Ascending aorta (tissue), 2 donors: ENCODE data around the gene SNTG2. TPM values are rescaled to one million over a fixed set of nuclear protein-coding genes. Genes with fewer than 3 reads are reported as not detected.

Experiments used
- DNase-seq, 2 donors: peaks; one replicate each; pipeline ENCODE4 v3.0.0-alpha.2; 2019; ENCODE audit warnings: low spot score in 2 of 2
- H3K27ac ChIP-seq, 2 donors: fragments of 200-600 bp; sonication (generic); one replicate each; pipeline ENCODE4 v1.5.1; 2016 to 2017; ENCODE audit warnings: mild to moderate bottlenecking in 1 of 2
- H3K27me3 ChIP-seq: fragments of 200-600 bp; sonication (generic); one replicate; pipeline ENCODE4 v1.5.1; 2017
- H3K36me3 ChIP-seq, 2 donors: fragments of 200-600 bp; sonication (generic); one replicate each; pipeline ENCODE4 v1.5.1; 2016
- H3K4me1 ChIP-seq, 2 donors: fragments of 200-600 bp; sonication (generic); one replicate each; pipeline ENCODE4 v1.5.1; 2016 to 2017; ENCODE audit warnings: mild to moderate bottlenecking in 1 of 2
- H3K4me3 ChIP-seq, 2 donors: fragments of 200-600 bp; sonication (generic); one replicate each; pipeline ENCODE4 v1.5.1; 2016 to 2017; ENCODE audit warnings: mild to moderate bottlenecking in 1 of 2
- H3K9me3 ChIP-seq, 2 donors: fragments of 200-600 bp; sonication (generic); one replicate each; pipeline ENCODE4 v1.5.1; 2016
- CTCF ChIP-seq, 3 experiments: fragments of 200-600 bp in 2 of 3; fragments of 450-650 bp in 1 of 3; sonication (generic) in 2 of 3; IDR thresholded peaks; one replicate each; pipeline ENCODE4 v1.5.1; 2016 to 2019; ENCODE audit warnings: antibody characterized with exemption in 3 of 3, mild to moderate bottlenecking in 1 of 3, moderate library complexity in 1 of 3
- intact Hi-C: fragments of 100-400 bp; cut with DNase I; formaldehyde crosslinking; loops from one replicate; pipeline ENCODE4 v1.15.1; 2023
- total RNA-seq: library from RNA; depleted of rRNA; stranded (reverse); fragments of >200 nt; gene quantifications from one replicate; pipeline ENCODE4 v1.1.0, GENCODE V29; 2016

SNTG2 gene
- total RNA-seq, 1 donor from 2014 or later, result 9.9 TPM

DNA sequence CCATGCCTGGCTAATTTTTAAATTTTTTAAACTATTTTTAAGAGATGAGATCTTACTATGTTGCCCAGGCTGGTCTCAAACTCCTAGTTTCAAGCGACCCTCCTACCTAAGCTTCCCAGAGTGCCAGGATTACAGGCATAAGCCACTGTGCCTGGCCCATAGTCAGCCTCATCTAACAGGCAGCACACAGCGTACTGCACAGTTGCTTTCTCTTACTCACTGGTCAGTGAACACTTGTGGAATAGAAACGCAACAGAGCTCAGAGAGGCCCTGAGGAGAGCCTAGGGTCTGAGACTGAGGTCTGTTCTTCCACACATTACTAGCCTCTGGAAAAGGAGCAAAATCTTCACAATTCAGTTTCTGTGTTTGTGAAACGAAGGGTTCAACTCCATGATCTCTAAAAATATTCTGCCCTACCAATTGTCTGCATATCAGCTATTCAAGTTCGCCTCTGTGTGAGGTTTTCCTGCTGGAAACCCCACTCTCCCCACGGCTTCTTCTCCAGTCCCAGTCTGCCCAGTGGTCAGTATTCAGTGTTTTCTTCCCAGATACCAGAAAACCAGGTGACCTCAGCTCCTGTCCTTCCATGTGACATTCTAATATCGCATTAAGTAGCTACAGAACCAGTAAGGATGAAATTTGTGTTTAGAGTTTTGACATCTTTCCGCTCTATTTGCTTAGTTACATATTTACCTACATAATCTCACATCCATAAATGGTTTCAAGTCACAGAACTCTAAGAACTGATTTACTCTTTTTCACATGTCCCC is 26.6 kb upstream of the SNTG2 start:
- TF ChIP-seq CTCF (IDR thresholded peaks at IDR 0.05), result no peak
- H3K4me1 ChIP-seq, result no peaks in the 10 kb centered on the region
- no peak overlapping the region for H3K27ac ChIP-seq
- intact Hi-C loops, result no loop called here
- H3K4me3 ChIP-seq, result no peak overlapping the region
- no peaks in the 10 kb centered on the region for H3K36me3 ChIP-seq
- DNase-seq, result no peak
- H3K9me3 ChIP-seq, result no peaks in the 10 kb centered on the region
- H3K27me3 ChIP-seq, result no peaks in the 10 kb centered on the region

GRCh38 chr2:924701-925100 is 25.9 kb upstream of the SNTG2 start:
- Histone ChIP-seq H3K4me3 (no peak overlapping the region), H3K27ac (no peak overlapping the region), H3K27me3 (no peaks in the 10 kb centered on the region), H3K36me3 (no peaks in the 10 kb centered on the region), H3K4me1 (no peaks in the 10 kb centered on the region), H3K9me3 (no peaks in the 10 kb centered on the region)
- DNase-seq, result no peak
- intact Hi-C loops, result no loop called here
- TF ChIP-seq CTCF (IDR thresholded peaks at IDR 0.05), result no peak

- no peaks in the 10 kb centered on the region for H3K36me3 ChIP-seq
- no peak overlapping the region for H3K4me3 ChIP-seq
- no peaks in the 10 kb centered on the region for H3K9me3 ChIP-seq
- no peak for DNase-seq
- intact Hi-C loops, result no loop called here
- no peaks in the 10 kb centered on the region for H3K4me1 ChIP-seq
- no peak overlapping the region for H3K27ac ChIP-seq
- no peak for TF ChIP-seq CTCF (IDR thresholded peaks at IDR 0.05)
- no peaks in the 10 kb centered on the region for H3K27me3 ChIP-seq
Observed at GRCh38 chr2:925309-925708, 25.3 kb upstream of the SNTG2 start.

DNA sequence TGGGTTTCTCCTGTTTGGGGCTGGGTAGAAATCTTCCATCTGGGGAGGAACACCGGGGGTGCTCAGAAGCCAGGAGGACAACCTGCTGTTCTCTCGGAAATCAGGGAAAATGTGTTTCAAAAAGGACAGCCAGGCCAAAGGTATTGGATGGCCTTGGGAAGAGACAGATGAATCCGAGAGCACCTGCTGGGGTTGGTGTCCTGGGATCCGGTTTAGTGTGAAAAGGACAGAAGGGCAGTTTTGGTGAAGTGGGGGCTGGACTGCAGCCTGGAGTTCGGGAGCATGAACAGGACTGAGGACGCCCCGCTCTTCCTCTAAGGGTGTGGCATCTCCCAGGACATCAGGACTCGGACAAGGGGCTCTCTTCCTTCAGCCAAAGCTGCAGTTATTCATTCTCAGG is 24.9 kb upstream of the SNTG2 start:
- no peaks in the 10 kb centered on the region for H3K27me3 ChIP-seq
- no peak overlapping the region for H3K4me3 ChIP-seq
- H3K27ac ChIP-seq, result no peak overlapping the region
- TF ChIP-seq CTCF (IDR thresholded peaks at IDR 0.05), result no peak
- no peaks in the 10 kb centered on the region for H3K9me3 ChIP-seq
- no peak for DNase-seq
- H3K4me1 ChIP-seq, result no peaks in the 10 kb centered on the region
- no peaks in the 10 kb centered on the region for H3K36me3 ChIP-seq
- intact Hi-C loops, result no loop called here

DNA sequence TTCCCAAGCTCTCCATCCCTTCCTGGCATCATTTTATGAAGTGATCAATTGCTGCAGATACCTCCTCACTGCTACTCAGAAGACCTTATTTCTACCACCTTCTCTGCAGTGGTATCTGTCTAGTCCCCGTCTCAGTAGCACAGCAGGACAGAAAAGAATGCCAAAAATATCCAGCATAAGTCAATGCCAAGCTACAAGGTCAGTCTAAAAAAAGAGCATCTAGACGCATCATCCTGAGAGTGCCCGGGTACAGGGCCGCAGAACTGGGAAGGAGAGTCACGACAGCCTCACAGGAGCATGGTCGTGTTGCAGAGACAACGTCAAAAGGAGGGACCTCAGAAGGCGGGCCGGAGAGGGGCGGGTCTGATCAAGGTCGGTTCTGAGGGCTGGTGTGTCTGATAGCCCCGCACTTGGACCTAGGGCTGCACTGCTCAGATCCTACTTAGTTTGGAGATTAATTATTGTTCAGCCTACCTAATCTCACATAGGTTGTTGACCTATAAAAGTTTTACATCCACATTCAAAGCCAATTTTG is 24.3 kb upstream of the SNTG2 start:
- TF ChIP-seq CTCF (IDR thresholded peaks at IDR 0.05), result no peak
- no peak overlapping the region for H3K4me3 ChIP-seq
- no peak overlapping the region for H3K27ac ChIP-seq
- no peaks in the 10 kb centered on the region for H3K9me3 ChIP-seq
- H3K36me3 ChIP-seq, result no peaks in the 10 kb centered on the region
- H3K4me1 ChIP-seq, result no peaks in the 10 kb centered on the region
- intact Hi-C loops, result no loop called here
- no peaks in the 10 kb centered on the region for H3K27me3 ChIP-seq
- no peak for DNase-seq
